ENCODE measurements around the gene TSC2.

DNA sequence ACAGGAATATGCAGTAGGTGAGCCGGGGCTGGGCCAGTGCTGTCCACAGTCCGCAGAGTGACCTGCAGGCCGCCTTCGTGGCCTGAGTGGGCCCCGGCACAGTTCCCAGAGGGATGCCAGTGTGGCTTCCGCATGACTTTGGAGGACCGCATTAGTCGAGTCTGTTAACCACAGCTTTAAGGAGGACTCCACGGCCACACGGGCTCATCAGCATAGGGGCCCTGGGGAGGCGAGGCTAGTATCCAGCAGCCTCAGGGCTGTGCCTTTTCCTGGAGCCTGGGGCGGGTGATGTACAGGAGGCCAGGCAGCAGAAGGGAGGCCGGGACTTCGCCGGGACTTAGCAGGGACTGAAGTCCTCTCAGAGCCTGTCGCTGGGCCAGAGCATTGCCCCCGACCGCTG, 13.2 kb downstream of the TSC2 start:
- TF ChIP-seq, protein P1, sequence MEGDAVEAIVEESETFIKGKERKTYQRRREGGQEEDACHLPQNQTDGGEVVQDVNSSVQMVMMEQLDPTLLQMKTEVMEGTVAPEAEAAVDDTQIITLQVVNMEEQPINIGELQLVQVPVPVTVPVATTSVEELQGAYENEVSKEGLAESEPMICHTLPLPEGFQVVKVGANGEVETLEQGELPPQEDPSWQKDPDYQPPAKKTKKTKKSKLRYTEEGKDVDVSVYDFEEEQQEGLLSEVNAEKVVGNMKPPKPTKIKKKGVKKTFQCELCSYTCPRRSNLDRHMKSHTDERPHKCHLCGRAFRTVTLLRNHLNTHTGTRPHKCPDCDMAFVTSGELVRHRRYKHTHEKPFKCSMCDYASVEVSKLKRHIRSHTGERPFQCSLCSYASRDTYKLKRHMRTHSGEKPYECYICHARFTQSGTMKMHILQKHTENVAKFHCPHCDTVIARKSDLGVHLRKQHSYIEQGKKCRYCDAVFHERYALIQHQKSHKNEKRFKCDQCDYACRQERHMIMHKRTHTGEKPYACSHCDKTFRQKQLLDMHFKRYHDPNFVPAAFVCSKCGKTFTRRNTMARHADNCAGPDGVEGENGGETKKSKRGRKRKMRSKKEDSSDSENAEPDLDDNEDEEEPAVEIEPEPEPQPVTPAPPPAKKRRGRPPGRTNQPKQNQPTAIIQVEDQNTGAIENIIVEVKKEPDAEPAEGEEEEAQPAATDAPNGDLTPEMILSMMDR (conservative IDR thresholded peaks at IDR 0.05; ENCODE audit: low read length) = no peak
- no peak for TF ChIP-seq EZH2phosphoT487 (IDR thresholded peaks at IDR 0.05; ENCODE audit: borderline replicate concordance, low read depth, low read length)
